Measurements from ENCODE around the gene ANKRD11.

GRCh38 chr16:89478576-89479221 lies 11.7 kb downstream of the ANKRD11 start:
- no peak for TF ChIP-seq CTCF (optimal IDR thresholded peaks at IDR 0.05 in 1 of 3, IDR thresholded peaks at IDR 0.05 in 1 of 3, conservative IDR thresholded peaks at IDR 0.05 in 1 of 3; ENCODE audit: extremely low read depth in 1 of 3, insufficient read depth in 2 of 3, low read length in 3 of 3)
- TF ChIP-seq EZH2 (IDR thresholded peaks at IDR 0.05; ENCODE audit: low read length), result no peak
